Measurements from ENCODE around the gene DFFA. TPM values are rescaled to one million over a fixed set of nuclear protein-coding genes. Genes with fewer than 3 reads are reported as not detected.

Gene DFFA, protein sequence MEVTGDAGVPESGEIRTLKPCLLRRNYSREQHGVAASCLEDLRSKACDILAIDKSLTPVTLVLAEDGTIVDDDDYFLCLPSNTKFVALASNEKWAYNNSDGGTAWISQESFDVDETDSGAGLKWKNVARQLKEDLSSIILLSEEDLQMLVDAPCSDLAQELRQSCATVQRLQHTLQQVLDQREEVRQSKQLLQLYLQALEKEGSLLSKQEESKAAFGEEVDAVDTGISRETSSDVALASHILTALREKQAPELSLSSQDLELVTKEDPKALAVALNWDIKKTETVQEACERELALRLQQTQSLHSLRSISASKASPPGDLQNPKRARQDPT
- 22.8 to 28.6 TPM (median 26.4 TPM) in 5 replicates for total RNA-seq (2022; extraction: Qiagen RNA extraction; ENCODE audit: low read depth)

DNA sequence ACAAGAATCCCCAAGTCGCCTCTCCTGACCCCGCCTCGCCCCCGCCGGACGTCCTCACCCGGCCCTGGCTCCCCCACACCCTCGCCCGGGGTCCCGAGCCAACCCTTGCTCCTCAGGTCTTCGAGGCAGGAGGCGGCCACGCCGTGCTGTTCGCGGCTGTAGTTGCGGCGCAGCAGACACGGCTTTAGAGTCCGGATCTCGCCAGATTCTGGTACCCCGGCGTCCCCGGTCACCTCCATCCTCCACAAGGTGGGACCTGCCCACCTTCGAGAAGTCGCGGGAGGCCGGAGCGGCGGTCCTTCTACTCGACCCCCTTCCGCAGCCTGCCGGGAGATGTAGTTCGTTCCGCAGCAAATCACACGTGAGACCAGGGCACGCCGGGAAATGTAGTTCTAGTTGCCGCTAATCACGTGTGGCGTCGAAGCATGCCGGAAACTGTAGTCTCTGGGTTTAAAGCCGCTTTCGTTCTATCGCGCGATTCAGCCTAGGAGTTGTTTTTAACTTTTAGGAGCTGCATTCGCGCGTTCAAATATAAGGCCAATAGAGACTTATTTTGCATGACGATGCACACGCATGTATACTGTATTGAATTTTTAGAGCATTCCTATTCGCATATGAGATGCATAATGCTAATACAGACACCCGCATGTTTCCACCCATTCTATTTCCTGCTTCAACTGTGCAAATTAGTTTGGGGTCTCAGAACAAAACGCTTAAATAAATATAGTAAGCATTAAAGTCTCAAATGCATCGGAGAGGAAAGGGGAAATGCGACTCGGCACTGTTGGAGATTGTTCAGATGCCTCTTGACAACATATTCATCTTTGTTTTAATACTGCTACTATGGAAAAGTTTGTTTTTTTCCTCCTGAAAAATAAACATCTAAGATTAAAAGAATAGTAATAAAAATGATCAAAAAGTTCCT, at the start of gene DFFA:
Gene DFFA, minus strand, starts transcription at position 310 of the 925 bp plus-strand sequence. Its CDS starts 71 bp downstream, at position 239.

DNA sequence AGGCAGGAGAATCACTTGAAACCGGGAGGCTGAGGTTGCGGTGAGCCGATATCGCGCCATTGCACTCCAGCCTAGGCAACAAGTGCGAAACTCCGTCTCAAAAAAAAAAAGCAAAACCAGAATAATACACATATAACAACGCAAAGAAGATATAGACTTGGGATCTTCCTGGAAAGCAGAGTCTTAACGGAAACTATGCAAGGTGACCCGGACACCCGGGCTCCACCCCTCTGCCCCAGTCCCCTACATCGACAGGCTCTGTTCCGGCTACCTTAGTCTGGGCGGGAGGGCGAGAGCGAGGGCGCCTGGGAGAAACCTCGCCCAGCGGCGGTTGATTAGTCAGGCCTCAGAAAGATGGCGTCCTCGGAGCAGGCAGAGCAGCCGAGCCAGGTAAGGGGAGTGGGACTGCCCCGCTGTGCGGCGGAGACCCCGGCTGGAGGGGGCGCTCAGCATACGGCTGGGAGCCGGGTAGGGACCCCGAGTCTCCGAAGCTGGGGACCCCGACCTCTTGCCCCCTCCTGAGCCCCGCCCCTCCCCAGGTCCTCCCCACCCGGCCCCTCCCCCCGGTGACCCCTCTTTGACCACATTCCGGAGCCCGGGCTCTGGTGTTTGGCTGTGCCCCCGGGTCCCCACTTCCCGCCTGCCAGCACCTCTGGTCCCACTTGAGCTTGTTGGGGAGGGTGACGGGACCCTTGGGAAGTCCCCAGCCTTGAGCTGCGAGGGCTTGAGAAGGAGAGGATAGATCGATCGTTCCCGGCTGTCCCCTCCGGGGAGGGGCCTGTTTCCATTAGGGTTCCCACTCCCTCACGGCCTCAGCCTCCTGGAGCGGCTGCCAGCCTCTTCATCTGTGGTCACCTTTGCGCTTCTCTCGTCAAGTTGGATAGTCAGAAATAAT, 2.5 kb upstream of the DFFA start, which contains the start of gene PEX14:
Gene PEX14, plus strand, starts transcription at position 338 of the 895 bp plus-strand sequence. Its CDS starts 17 bp downstream, at position 355.

DNA sequence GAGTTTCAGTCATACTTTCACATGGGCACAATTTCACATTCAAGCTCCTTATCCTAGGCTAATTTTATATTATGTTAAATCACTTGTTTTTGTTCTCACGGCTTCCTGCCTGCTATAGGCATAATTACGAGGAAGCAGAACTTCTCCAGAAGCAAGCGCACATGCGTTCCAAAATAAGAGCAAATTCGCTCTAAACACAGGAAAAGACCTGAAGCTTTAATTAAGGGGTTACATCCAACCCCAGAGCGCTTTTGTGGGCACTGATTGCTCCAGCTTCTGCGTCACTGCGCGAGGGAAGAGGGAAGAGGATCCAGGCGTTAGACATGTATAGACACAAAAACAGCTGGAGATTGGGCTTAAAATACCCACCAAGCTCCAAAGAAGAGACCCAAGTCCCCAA, 22.6 kb downstream of the DFFA start, which contains the start of gene CORT:
Gene CORT, plus strand, starts transcription at position 281 of the 400 bp plus-strand sequence. CDS start 193 bp downstream, outside the sequence.

DNA sequence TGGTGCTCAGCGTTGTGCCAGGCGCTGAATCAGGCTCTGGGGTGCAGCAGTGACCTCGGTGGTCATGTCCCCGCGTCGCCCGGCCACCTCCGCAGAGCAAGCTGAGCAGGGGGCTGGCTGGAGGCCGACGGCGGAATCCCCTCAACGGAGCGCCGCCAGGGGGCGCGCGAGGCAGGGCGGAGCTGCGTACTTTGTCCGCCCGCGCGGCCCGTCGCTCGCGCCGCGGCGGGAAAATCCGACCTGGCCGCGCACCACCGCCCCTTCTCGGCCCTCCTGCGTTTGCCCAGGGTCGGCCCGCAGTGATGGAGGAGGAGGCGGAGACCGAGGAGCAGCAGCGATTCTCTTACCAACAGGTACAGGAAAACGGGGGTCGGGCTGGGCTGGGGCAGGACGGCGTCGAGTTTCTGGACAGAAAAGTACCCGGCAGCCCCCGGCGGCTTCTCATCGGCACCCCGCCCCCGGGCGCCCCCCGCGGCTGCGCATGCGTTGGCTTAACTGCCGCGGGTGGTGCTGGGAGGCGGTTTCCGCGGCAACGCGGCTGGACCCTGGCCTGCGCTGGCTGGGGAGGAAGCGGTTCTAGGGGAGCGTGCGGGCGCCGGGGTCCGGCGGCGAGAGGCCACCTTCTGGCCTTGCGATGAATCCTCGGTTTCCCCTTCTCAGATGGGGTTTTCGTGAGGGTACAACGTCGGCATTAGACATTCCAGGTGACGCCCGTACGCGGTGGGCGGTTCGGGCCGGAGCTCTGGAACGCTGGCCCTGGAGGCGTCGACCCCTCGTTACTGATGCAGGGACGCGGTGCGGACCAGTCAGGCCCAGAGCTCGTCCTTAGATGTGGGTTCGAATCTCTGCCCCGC, 41.9 kb downstream of the DFFA start, which contains the start of gene CENPS:
Gene CENPS, plus strand, starts transcription at position 218 of the 854 bp plus-strand sequence. Its CDS starts 85 bp downstream, at position 303.

Other genes starting within 250 kb of the DFFA start
- 1,064 to 1,187 TPM (median 1,133 TPM) in 5 replicates for gene PGD, start 73.5 kb downstream of the DFFA start, total RNA-seq (2022; extraction: Qiagen RNA extraction; ENCODE audit: low read depth)
- gene CENPS, start 42.1 kb downstream of the DFFA start, total RNA-seq (2022; extraction: Qiagen RNA extraction; ENCODE audit: low read depth): 28.1 to 33.5 TPM (median 31.5 TPM) in 5 replicates
- gene CORT, start 22.5 kb downstream of the DFFA start, total RNA-seq (2022; extraction: Qiagen RNA extraction; ENCODE audit: low read depth): 0.13 to 0.32 TPM (median 0.21 TPM) in 3 of 5 replicates, not detected in the others
- gene PEX14, start 2.4 kb upstream of the DFFA start, total RNA-seq (2022; extraction: Qiagen RNA extraction; ENCODE audit: low read depth): 11.9 to 16.0 TPM (median 15.9 TPM) in 5 replicates